Measurements from ENCODE around the gene ZAR1. TPM values are rescaled to one million over a fixed set of nuclear protein-coding genes. Genes with fewer than 3 reads are reported as not detected.

Gene ZAR1
- total RNA-seq, 1 experiment from 2014 or later: not detected

GRCh38 chr4:48462363-48462762 lies 27.7 kb upstream of the ZAR1 start:
- Mint-ChIP-seq H3K4me3 (ENCODE audit: unreplicated experiment) (no peak overlapping the region), H3K4me1 (ENCODE audit: insufficient read depth, unreplicated experiment) (no peaks in the 10 kb centered on the region), H3K27ac (ENCODE audit: low read depth, unreplicated experiment) (no peak overlapping the region), H3K27me3 (ENCODE audit: insufficient read depth, unreplicated experiment) (no peaks in the 10 kb centered on the region), H3K36me3 (ENCODE audit: insufficient read depth, unreplicated experiment) (no peaks in the 10 kb centered on the region), H3K9me3 (ENCODE audit: unreplicated experiment) (peaks cover 1% of the 10 kb centered on the region)
- DNase-seq (ENCODE audit: unreplicated experiment): no peak
- TF ChIP-seq, protein P1, sequence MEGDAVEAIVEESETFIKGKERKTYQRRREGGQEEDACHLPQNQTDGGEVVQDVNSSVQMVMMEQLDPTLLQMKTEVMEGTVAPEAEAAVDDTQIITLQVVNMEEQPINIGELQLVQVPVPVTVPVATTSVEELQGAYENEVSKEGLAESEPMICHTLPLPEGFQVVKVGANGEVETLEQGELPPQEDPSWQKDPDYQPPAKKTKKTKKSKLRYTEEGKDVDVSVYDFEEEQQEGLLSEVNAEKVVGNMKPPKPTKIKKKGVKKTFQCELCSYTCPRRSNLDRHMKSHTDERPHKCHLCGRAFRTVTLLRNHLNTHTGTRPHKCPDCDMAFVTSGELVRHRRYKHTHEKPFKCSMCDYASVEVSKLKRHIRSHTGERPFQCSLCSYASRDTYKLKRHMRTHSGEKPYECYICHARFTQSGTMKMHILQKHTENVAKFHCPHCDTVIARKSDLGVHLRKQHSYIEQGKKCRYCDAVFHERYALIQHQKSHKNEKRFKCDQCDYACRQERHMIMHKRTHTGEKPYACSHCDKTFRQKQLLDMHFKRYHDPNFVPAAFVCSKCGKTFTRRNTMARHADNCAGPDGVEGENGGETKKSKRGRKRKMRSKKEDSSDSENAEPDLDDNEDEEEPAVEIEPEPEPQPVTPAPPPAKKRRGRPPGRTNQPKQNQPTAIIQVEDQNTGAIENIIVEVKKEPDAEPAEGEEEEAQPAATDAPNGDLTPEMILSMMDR (IDR thresholded peaks at IDR 0.05; ENCODE audit: unreplicated experiment): no peak
- BruUV-seq (replicated peaks): no TSS peak
- intact Hi-C loops (cut with micrococcal nuclease): no loop called here
- ChIA-PET POLR2A (no interaction called here), CTCF (interaction anchor here (0.5 kb wide), 1 partner anchor 177 kb away, joined by 3 read pairs; no protein-coding TSS in a partner anchor)

- no peaks in the 10 kb centered on the region for H3K36me3 Mint-ChIP-seq (ENCODE audit: insufficient read depth, unreplicated experiment)
Measured at GRCh38 chr4:48467442-48467841, 22.6 kb upstream of the ZAR1 start.

GRCh38 chr4:48467891-48468290 lies 22.2 kb upstream of the ZAR1 start:
- no peaks in the 10 kb centered on the region for H3K36me3 Mint-ChIP-seq (ENCODE audit: insufficient read depth, unreplicated experiment)
- no peak for DNase-seq (ENCODE audit: unreplicated experiment)
- no peaks in the 10 kb centered on the region for H3K9me3 Mint-ChIP-seq (ENCODE audit: unreplicated experiment)
- intact Hi-C loops (cut with micrococcal nuclease): no loop called here
- POLR2A ChIA-PET: interaction anchor here (0.7 kb wide), 1 partner anchor 629 kb away, joined by 4 read pairs; no protein-coding TSS in a partner anchor
- TF ChIP-seq, protein P1 (IDR thresholded peaks at IDR 0.05; ENCODE audit: unreplicated experiment): no peak
- H3K27ac Mint-ChIP-seq (ENCODE audit: low read depth, unreplicated experiment): no peak overlapping the region
- BruUV-seq (replicated peaks): no TSS peak
- CTCF ChIA-PET: interaction anchor here (0.6 to 1.1 kb wide), 3 partner anchors 9 to 170 kb away, joined by 3 to 4 read pairs (median 3); no protein-coding TSS in a partner anchor
- no peaks in the 10 kb centered on the region for H3K4me1 Mint-ChIP-seq (ENCODE audit: insufficient read depth, unreplicated experiment)
- H3K27me3 Mint-ChIP-seq (ENCODE audit: insufficient read depth, unreplicated experiment): no peaks in the 10 kb centered on the region
- no peak overlapping the region for H3K4me3 Mint-ChIP-seq (ENCODE audit: unreplicated experiment)

More at GRCh38 chr4:48467442-48467841, 22.6 kb upstream of the ZAR1 start:
- CTCF ChIA-PET: interaction anchor here (0.9 to 1.1 kb wide), 3 partner anchors 9 to 26 kb away, joined by 3 to 4 read pairs (median 4); no protein-coding TSS in a partner anchor
- TF ChIP-seq, protein P1 (IDR thresholded peaks at IDR 0.05; ENCODE audit: unreplicated experiment): no peak
- no peaks in the 10 kb centered on the region for H3K9me3 Mint-ChIP-seq (ENCODE audit: unreplicated experiment)
- BruUV-seq (replicated peaks): no TSS peak
- POLR2A ChIA-PET: interaction anchor here (0.7 kb wide), 1 partner anchor 629 kb away, joined by 4 read pairs; no protein-coding TSS in a partner anchor
- intact Hi-C loops (cut with micrococcal nuclease): no loop called here
- DNase-seq (ENCODE audit: unreplicated experiment): no peak
- no peaks in the 10 kb centered on the region for H3K27me3 Mint-ChIP-seq (ENCODE audit: insufficient read depth, unreplicated experiment)
- no peaks in the 10 kb centered on the region for H3K4me1 Mint-ChIP-seq (ENCODE audit: insufficient read depth, unreplicated experiment)
- H3K27ac Mint-ChIP-seq (ENCODE audit: low read depth, unreplicated experiment): no peak overlapping the region
- no peak overlapping the region for H3K4me3 Mint-ChIP-seq (ENCODE audit: unreplicated experiment)

DNA sequence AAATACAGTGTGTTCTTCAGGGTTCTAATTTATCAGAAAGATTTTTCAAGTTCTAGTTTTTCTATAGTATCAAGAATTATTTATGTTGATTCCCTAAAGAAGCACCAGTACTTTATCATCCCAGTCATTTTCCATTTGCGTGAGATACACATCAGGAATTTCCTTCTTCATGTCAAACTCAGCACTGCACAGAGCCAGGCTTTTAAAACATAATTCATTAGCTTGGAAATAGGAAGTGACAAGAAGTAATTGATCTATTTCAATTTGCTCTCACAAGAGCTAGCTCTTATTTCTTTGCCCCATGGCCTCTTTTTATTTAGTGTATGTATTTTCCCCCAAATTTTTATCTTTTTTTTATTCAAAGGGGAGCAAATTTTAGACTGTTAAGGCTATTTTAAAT lies 19.9 kb upstream of the ZAR1 start:
- CTCF ChIA-PET: interaction anchor here (0.7 kb wide), 1 partner anchor 52 kb away, joined by 4 read pairs; no protein-coding TSS in a partner anchor
- no peaks in the 10 kb centered on the region for H3K27me3 Mint-ChIP-seq (ENCODE audit: insufficient read depth, unreplicated experiment)
- intact Hi-C loops (cut with micrococcal nuclease): no loop called here
- no peak overlapping the region for H3K27ac Mint-ChIP-seq (ENCODE audit: low read depth, unreplicated experiment)
- no peaks in the 10 kb centered on the region for H3K9me3 Mint-ChIP-seq (ENCODE audit: unreplicated experiment)
- no TSS peak for BruUV-seq (replicated peaks)
- no peaks in the 10 kb centered on the region for H3K36me3 Mint-ChIP-seq (ENCODE audit: insufficient read depth, unreplicated experiment)
- TF ChIP-seq, protein P1 (IDR thresholded peaks at IDR 0.05; ENCODE audit: unreplicated experiment): no peak
- POLR2A ChIA-PET: no interaction called here
- H3K4me3 Mint-ChIP-seq (ENCODE audit: unreplicated experiment): no peak overlapping the region
- DNase-seq (ENCODE audit: unreplicated experiment): no peak
- H3K4me1 Mint-ChIP-seq (ENCODE audit: insufficient read depth, unreplicated experiment): no peaks in the 10 kb centered on the region

Data from MCF 10A (cell line).